Muscle of leg (tissue), 11 donors: ENCODE measurements around the gene APBA3. TPM values are rescaled to one million over a fixed set of nuclear protein-coding genes. Genes with fewer than 3 reads are reported as not detected.

ENCODE experiments used
- DNase-seq: peaks from one replicate; pipeline ENCODE4 v3.0.0; 2013
- H3K27ac ChIP-seq: one replicate; pipeline ENCODE4 v1.5.1; 2013; ENCODE audit warnings: mild to moderate bottlenecking, low read length, control low read depth
- H3K27me3 ChIP-seq: one replicate; pipeline ENCODE4 v1.6.1; 2013; ENCODE audit warnings: low read length; ENCODE audit not compliant: control insufficient read depth, insufficient read depth
- H3K36me3 ChIP-seq: one replicate; pipeline ENCODE4 v1.6.1; 2013; ENCODE audit warnings: low read length; ENCODE audit not compliant: control insufficient read depth, insufficient read depth
- H3K4me1 ChIP-seq: one replicate; pipeline ENCODE4 v1.6.1; 2013; ENCODE audit warnings: low read length; ENCODE audit not compliant: control insufficient read depth, insufficient read depth
- H3K4me3 ChIP-seq: one replicate; pipeline ENCODE4 v1.5.1; 2013; ENCODE audit warnings: low read length, control low read depth
- H3K9me3 ChIP-seq: replicated peaks from 2 replicates; pipeline ENCODE4 v1.6.1; 2013; ENCODE audit warnings: low read depth, low read length; ENCODE audit not compliant: control insufficient read depth
- WGBS: methylation state at CpG from one replicate; pipeline ENCODE4 v1.1.5; 2013; ENCODE audit warnings: missing lambda C conversion rate; ENCODE audit not compliant: insufficient coverage; 5-methylcytosine and 5-hydroxymethylcytosine counted together
- polyA plus RNA-seq, 8 donors: library from polyadenylated mRNA; unstranded; fragments of 120-200 nt; gene quantifications; one replicate each; pipeline versions ENCODE4 v1.2.1 to v1.2.3, GENCODE V29; 2013; ENCODE audit warnings: inconsistent platforms in 1 of 8, low replicate concordance in 1 of 8; ENCODE audit not compliant: insufficient read length in 8 of 8, insufficient read depth in 1 of 8
- total RNA-seq: library from RNA; stranded (reverse); fragments of 120-200 nt; gene quantifications from one replicate; pipeline ENCODE4 v1.2.4, GENCODE V29; 2013

APBA3 gene
- total and polyA plus RNA-seq, 9 donors = 9.5 to 16.9 (median 13.5) TPM

GRCh38 chr19:3778899-3779723 is 17.6 kb upstream of the APBA3 start:
- no peak for DNase-seq
- no peak overlapping the region for H3K27ac ChIP-seq
- no peaks in the 10 kb centered on the region for H3K4me1 ChIP-seq
- H3K27me3 ChIP-seq = peaks cover 10% of the 10 kb centered on the region
- H3K4me3 ChIP-seq = no peak overlapping the region
- WGBS = 73% methylated on average over 32 of the region's 44 CpGs
- peaks cover 20% of the 10 kb centered on the region for H3K9me3 ChIP-seq
- no peaks in the 10 kb centered on the region for H3K36me3 ChIP-seq

DNA sequence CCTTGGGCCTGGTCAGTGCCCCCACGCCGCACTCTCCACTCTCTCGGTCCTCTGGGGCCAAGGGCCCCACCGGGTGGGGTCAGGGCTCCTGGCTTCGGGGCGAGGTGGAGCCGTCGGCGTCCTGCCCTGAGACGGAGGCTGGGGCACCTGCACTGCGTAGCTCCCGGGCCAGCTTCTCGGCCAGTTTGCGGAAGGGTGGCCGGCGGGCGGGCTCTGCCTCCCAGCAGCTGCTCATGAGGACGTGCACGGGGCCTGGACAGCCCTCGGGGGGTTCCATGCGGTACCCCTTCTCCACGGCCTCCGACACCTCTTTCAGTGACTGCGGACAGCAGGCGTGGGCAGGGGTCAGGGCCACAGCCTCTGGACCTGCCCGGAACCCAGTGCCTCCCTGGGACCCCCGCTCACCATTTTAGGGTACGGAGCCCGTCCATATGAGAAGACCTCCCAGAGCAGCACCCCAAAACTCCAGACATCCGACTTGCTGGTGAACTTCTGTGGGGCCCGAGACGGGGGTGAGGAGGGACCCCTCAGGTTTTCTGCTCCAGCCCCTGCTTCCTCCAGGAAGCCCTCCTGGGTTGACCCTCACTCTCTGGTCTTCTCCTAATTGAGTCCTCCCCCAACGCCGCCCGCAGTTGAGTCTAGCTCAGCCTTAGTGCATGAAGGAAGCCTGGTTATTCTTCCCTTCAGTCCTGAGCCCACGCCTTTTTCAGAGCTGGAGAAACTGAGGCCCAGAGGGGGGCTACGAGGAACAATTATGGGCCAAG is 16.8 kb upstream of the APBA3 start:
- no peaks in the 10 kb centered on the region for H3K4me1 ChIP-seq
- no peaks in the 10 kb centered on the region for H3K36me3 ChIP-seq
- peaks cover 20% of the 10 kb centered on the region for H3K9me3 ChIP-seq
- H3K27ac ChIP-seq = no peak overlapping the region
- 83% methylated on average over 36 of the region's 37 CpGs for WGBS
- no peak overlapping the region for H3K4me3 ChIP-seq
- no peak for DNase-seq
- peaks cover 2% of the 10 kb centered on the region for H3K27me3 ChIP-seq

- H3K36me3 ChIP-seq = no peaks in the 10 kb centered on the region
- no peaks in the 10 kb centered on the region for H3K4me1 ChIP-seq
- DNase-seq = no peak
- H3K9me3 ChIP-seq = peaks cover 6% of the 10 kb centered on the region
- H3K4me3 ChIP-seq = no peak overlapping the region
- WGBS = 81% methylated on average over 1 of the region's 1 CpG
- no peaks in the 10 kb centered on the region for H3K27me3 ChIP-seq
- no peak overlapping the region for H3K27ac ChIP-seq
These were observed 15.1 kb upstream of the APBA3 start for GRCh38 chr19:3776479-3777040.

DNA sequence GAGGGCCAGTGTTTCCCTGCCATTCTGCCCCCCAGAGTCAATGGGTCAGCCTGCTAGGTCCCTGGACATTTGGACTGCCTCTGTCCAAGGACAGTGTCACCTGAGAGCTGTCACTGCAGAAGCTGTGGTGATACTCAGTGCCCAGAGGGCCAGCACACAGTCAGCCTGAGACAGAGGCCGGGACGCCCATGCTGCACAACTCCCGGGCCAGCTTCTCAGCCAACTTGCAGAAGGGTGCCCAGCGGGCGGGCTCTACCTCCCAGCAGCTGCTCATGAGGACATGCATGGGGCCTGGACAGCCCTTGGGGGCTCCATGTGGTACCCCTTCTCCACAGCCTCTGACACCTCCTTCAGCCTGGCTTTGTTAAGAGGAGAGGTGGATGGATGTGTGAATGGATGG is 14.3 kb upstream of the APBA3 start:
- no peaks in the 10 kb centered on the region for H3K4me1 ChIP-seq
- H3K36me3 ChIP-seq = no peaks in the 10 kb centered on the region
- 91% methylated on average over 3 of the region's 5 CpGs for WGBS
- no peak overlapping the region for H3K27ac ChIP-seq
- no peaks in the 10 kb centered on the region for H3K27me3 ChIP-seq
- no peaks in the 10 kb centered on the region for H3K9me3 ChIP-seq
- DNase-seq = no peak
- no peak overlapping the region for H3K4me3 ChIP-seq

DNA sequence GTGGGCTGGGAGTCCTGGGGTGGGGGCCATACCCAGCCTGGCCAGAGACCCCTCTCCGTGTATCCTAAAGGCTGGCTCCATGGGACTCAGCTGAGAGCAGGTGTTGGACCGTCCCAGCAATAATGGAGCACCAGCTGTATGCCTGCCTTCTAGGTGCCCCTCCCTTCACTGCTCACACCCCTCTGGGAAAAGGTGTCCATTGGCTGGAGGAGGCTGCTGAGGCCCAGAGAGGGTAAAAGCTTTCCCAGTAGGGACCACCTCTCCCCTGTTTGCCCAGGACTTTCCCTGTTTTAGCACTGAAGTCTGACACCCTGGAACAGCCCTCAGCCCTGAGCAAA is 13.9 kb upstream of the APBA3 start:
- no CpG with 5 or more reads among the region's 2 CpGs for WGBS
- Histone ChIP-seq H3K36me3 (no peaks in the 10 kb centered on the region), H3K27ac (no peak overlapping the region), H3K9me3 (no peaks in the 10 kb centered on the region), H3K4me3 (no peak overlapping the region), H3K4me1 (no peaks in the 10 kb centered on the region), H3K27me3 (no peaks in the 10 kb centered on the region)
- no peak for DNase-seq

- 32% methylated on average over 16 of the region's 25 CpGs for WGBS
- Histone ChIP-seq H3K4me1 (no peaks in the 10 kb centered on the region), H3K36me3 (no peaks in the 10 kb centered on the region), H3K27ac (no peak overlapping the region), H3K9me3 (no peaks in the 10 kb centered on the region), H3K4me3 (no peak overlapping the region), H3K27me3 (no peaks in the 10 kb centered on the region)
- no peak for DNase-seq
These were observed 13.3 kb upstream of the APBA3 start for GRCh38 chr19:3774621-3775373.

- Histone ChIP-seq H3K36me3 (peaks cover 4% of the 10 kb centered on the region), H3K4me1 (no peaks in the 10 kb centered on the region), H3K4me3 (no peak overlapping the region), H3K27ac (no peak overlapping the region), H3K9me3 (no peaks in the 10 kb centered on the region), H3K27me3 (no peaks in the 10 kb centered on the region)
- WGBS = 78% methylated on average over 12 of the region's 12 CpGs
- no peak for DNase-seq
These were observed 12.5 kb upstream of the APBA3 start for GRCh38 chr19:3773814-3774515.

DNA sequence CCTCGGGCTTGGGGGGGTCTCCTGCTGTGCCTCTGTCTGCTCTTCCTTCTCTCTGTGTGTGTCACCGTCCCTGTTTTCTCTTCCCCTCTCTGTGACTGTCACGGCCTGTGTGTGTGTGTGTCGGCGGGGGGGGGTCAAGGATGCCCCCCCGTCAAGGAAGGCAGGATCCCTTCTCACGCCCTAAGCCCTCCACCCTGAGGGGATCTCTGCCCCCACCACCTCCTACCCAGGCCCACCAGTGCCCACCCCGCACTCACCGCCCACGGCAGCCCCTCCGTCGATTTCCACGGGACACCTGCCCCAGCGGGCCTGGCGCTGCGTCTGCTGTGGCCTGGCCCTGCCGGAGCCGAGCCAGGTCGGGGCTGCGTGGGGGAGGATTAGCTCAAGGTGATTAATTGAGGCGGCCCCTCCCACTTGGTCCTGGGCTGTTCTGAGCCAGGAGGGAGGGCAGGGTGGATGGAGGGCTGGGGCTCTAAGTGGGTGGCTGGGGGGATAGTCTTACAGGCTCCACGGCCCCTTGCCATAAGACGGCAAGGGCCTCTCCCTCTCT is 10.5 kb upstream of the APBA3 start, which contains the start of gene RAX2:
Gene RAX2, minus strand, starts transcription at position 323 of the 550 bp plus-strand sequence. CDS start 486 bp downstream, outside the sequence.
- peaks cover 18% of the 10 kb centered on the region for H3K36me3 ChIP-seq
- 25% methylated on average over 10 of the region's 23 CpGs for WGBS
- no peaks in the 10 kb centered on the region for H3K9me3 ChIP-seq
- H3K27me3 ChIP-seq = no peaks in the 10 kb centered on the region
- H3K27ac ChIP-seq = no peak within 1 kb of the TSS
- DNase-seq = no peak
- no peak within 1 kb of the TSS for H3K4me3 ChIP-seq
- H3K4me1 ChIP-seq = no peaks in the 10 kb centered on the region
